ENCODE results near the gene CFAP53. TPM values are rescaled to one million over a fixed set of nuclear protein-coding genes. Genes with fewer than 3 reads are reported as not detected.

CFAP53 gene
- total RNA-seq (2016; rRNA removed; fragmentation: Illumina TruSeq; extraction: Trizol) (0.07 TPM in 1 of 2 replicates, not detected in the other), polyA plus RNA-seq (2011; rRNA removed) (0.05 TPM in 2 replicates), polyA minus RNA-seq (2011; rRNA and poly(A)+ RNA removed; ENCODE audit: low replicate concordance) (0.12 TPM in 1 of 2 replicates, not detected in the other), Bru-seq, nascent RNA (percentile 26 among the genes with signal in this experiment), BruChase-seq, experiment 1, labeled RNA remaining after a 6-hour chase (percentile 31 among the genes with signal in this experiment), BruChase-seq, experiment 2, labeled RNA remaining after a 2-hour chase (percentile 34 among the genes with signal in this experiment)
- 0.09 TPM in 1 of 2 replicates, not detected in the other for total RNA-seq (2016; cell fraction: cytosol; rRNA removed; fragmentation: Illumina TruSeq; extraction: Trizol; ENCODE audit: low read depth)
- 0.09 and 0.13 TPM in 2 replicates for total RNA-seq (2016; cell fraction: insoluble cytoplasmic fraction; rRNA removed; fragmentation: Illumina TruSeq; extraction: Trizol)
- total RNA-seq (2016; cell fraction: membrane; rRNA removed; fragmentation: Illumina TruSeq; extraction: Trizol), result not detected in 2 replicates
- total RNA-seq (2016; cell fraction: nucleus; rRNA removed; fragmentation: Illumina TruSeq; extraction: Trizol), result 0.28 TPM in 1 of 2 replicates, not detected in the other
- 0.03 and 0.04 TPM in 2 replicates for polyA plus RNA-seq (2011; cell fraction: cytosol; rRNA removed)
- polyA plus RNA-seq (2011; cell fraction: nucleus; rRNA removed), result 0.07 TPM in 1 of 2 replicates, not detected in the other
- 0.07 and 0.11 TPM in 2 replicates for polyA plus RNA-seq (2012)
- polyA plus RNA-seq (2016; cell fraction: cytosol; fragmentation: Illumina TruSeq; extraction: Trizol; ENCODE audit: low read depth), result 0.09 and 0.11 TPM in 2 replicates
- polyA plus RNA-seq (2016; cell fraction: insoluble cytoplasmic fraction; fragmentation: Illumina TruSeq; extraction: Trizol; ENCODE audit: low read depth), result not detected in 2 replicates
- not detected in 2 replicates for polyA plus RNA-seq (2016; cell fraction: membrane; fragmentation: Illumina TruSeq; extraction: Trizol; ENCODE audit: low read depth)
- polyA plus RNA-seq (2016; cell fraction: nucleus; fragmentation: Illumina TruSeq; extraction: Trizol; ENCODE audit: insufficient read depth, low read depth), result not detected in 2 replicates
- not detected in 2 replicates for polyA minus RNA-seq (2011; cell fraction: cytosol; rRNA and poly(A)+ RNA removed)
- polyA minus RNA-seq (2011; cell fraction: nucleus; rRNA and poly(A)+ RNA removed), result 0.52 TPM in 1 of 2 replicates, not detected in the other
- long read RNA-seq, experiment 1, result 0 reads
- long read RNA-seq, experiment 2, result 0 reads

GRCh38 chr18:50266248-50266704 lies at the start of gene CFAP53:
CFAP53 (minus strand) TSS chr18:50266495; CDS start chr18:50266404, 91 bp downstream.
- WGBS (ENCODE audit: low lambda C conversion rate), result 2% methylated on average over 12 of the region's 37 CpGs
- intact Hi-C loops (cut with micrococcal nuclease; ENCODE audit: unreplicated experiment), result loop anchor here (1.0 to 2.0 kb wide), 2 partner anchors 15 to 43 kb away; partner anchors contain the start of gene MBD1
- H3K36me3 ChIP-seq (replicated peaks in 1 of 2; ENCODE audit: control insufficient read depth in 1 of 2, insufficient read depth in 2 of 2, low read length in 2 of 2), result peaks cover 5 to 20% of the 10 kb centered on the region in 2 experiments; a peak in 3 of 5 replicates
- peaks cover 13% of the 10 kb centered on the region for H3K4me1 ChIP-seq (ENCODE audit: insufficient read depth, low read length)
- ATAC-seq (peak; percentile 99), DNase-seq (ENCODE audit: low spot score) (peak; percentile 81), FAIRE-seq (peak; percentile 47)
- no TSS peak for BruUV-seq (replicated peaks)
- H4K20me1 ChIP-seq (ENCODE audit: insufficient read depth, low read length), result no peaks in the 10 kb centered on the region
- H3K27ac ChIP-seq (ENCODE audit: extremely low read length, insufficient read depth, low read length), result no peak within 1 kb of the TSS
- in situ Hi-C loops (cut with HindIII; ENCODE audit: extremely low pct_ligation_motif_present, low pct_unique_long_range_greater_than_20kb), result no loop called here
- no peaks in the 10 kb centered on the region for H3K79me2 ChIP-seq (ENCODE audit: insufficient read depth, low read length)
- no peaks in the 10 kb centered on the region; a peak in 1 of 5 replicates for H3K27me3 ChIP-seq (ENCODE audit: control insufficient read depth in 1 of 2, insufficient read depth in 2 of 2, low read length in 2 of 2)
- H3K9me3 ChIP-seq (ENCODE audit: low read length), result no peaks in the 10 kb centered on the region
- H3K9ac ChIP-seq (ENCODE audit: insufficient read depth, low read depth, low read length), result peak within 1 kb of the TSS; percentile 66
- peak within 1 kb of the TSS; percentile 74 to 85 (median 78) for H3K4me3 ChIP-seq (replicated peaks in 1 of 3; ENCODE audit: insufficient read depth in 1 of 3, low read depth in 2 of 3, low read length in 3 of 3)
- H3K4me2 ChIP-seq (ENCODE audit: low read depth, low read length), result peak within 1 kb of the TSS; percentile 97
- CTCF ChIA-PET (ENCODE audit: low intra/inter-chr PET ratio, low total read pairs), result no interaction called here
- H2AFZ ChIP-seq (ENCODE audit: low read length), result no peak within 1 kb of the TSS
- POLR2A ChIA-PET, result interaction anchor here (1.3 kb wide), 1 partner anchor 15 kb away, joined by 11 read pairs; the partner anchor contains the start of gene MBD1
- TF ChIP-seq HMGXB4 (CRISPR knock-in tag; IDR thresholded peaks at IDR 0.05; ENCODE audit: borderline replicate concordance in 1 of 2, low read depth in 1 of 2) (no peak), PAWR (CRISPR knock-in tag; IDR thresholded peaks at IDR 0.05; ENCODE audit: borderline replicate concordance) (no peak), ZNF205 (CRISPR knock-in tag; IDR thresholded peaks at IDR 0.05) (no peak; the same call in 1 of the 2 replicates), ZBTB7B (CRISPR knock-in tag; IDR thresholded peaks at IDR 0.05) (0 out of 2 replicates have a peak, but pooled peaks have one; percentile 41), STAG1 (CRISPR knock-in tag; IDR thresholded peaks at IDR 0.05) (no peak), RBFOX2 (IDR thresholded peaks at IDR 0.05; ENCODE audit: low read depth, low read length) (peak; percentile 69), ZMYM2 (CRISPR knock-in tag; IDR thresholded peaks at IDR 0.05) (no peak), ZC3H13 (CRISPR knock-in tag; IDR thresholded peaks at IDR 0.05) (peak; percentile 39; the same call in 1 of the 2 replicates), CREBL2 (CRISPR knock-in tag; IDR thresholded peaks at IDR 0.05; ENCODE audit: borderline replicate concordance) (no peak), CEBPB (IDR thresholded peaks at IDR 0.05; ENCODE audit: borderline replicate concordance, low read depth, low read length) (no peak), KDM5B (CRISPR knock-in tag; IDR thresholded peaks at IDR 0.05; ENCODE audit: borderline replicate concordance) (peak; percentile 58; the same call in 1 of the 2 replicates), ATF2 (CRISPR knock-in tag; IDR thresholded peaks at IDR 0.05) (peak; percentile 47; the same call in 1 of the 2 replicates)
